ENCODE data around the gene WNT4.

Gene WNT4

DNA sequence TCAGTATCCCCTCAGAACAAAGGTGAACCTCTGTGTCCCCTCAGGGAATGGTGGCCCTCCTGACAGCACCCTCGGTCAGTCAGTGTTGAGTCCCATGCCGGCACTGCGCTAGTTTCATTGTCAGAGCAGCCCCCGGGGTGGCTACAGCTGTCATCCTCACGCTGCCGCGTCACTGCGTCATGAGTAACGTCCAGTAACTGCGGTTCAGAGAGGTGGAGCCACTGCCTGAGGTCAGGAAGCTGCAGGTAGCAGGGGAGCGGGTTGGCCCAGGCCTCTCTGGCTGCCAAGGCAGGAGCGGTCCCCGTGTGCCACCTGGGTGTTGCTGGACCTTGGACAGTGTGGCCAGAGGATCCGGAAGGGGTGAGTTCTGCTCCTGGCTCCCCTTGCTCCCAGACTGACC lies 20.2 kb upstream of the WNT4 start:
- DNase-seq, result no peak

DNA sequence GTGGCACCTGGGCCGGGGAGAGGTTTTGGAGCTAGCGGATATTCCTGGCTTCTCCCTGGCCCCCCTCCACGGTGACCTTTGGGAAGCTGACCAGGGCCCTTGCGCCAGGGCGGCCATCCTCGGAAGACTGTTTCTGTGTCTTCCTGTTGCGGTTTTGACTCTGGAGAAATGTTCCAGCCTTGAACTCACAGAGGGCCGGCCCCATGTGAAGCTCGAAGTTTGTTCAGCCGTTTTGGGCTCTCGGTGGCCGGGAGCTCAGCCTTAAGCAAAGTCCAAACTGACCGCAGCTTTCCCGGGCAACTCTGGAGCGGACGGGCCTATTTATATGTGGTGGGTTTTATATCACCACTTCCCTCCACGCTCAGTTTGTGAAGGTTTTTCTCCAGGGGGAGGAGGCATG lies 17.0 kb upstream of the WNT4 start:
- no peak for DNase-seq

DNA sequence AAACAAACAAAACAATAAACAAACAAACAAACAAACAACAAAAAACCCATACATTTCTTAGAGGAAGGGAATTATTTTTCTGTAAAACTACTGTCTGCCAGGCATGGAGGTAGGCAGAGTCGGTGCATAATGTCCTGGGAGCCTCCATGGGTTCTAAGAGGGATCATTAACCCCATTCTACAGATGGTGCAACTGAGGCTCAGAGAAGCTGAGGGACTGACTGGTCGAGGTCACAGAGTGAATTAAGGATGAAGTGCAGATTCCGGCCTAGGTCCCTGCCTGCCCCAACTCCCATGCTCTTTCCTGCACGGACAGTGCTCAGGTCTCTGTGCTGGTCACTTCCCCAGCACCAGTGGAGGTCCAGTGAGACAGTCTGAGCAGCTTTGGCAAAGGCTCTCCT lies 15.8 kb upstream of the WNT4 start:
- no peak for DNase-seq

DNA sequence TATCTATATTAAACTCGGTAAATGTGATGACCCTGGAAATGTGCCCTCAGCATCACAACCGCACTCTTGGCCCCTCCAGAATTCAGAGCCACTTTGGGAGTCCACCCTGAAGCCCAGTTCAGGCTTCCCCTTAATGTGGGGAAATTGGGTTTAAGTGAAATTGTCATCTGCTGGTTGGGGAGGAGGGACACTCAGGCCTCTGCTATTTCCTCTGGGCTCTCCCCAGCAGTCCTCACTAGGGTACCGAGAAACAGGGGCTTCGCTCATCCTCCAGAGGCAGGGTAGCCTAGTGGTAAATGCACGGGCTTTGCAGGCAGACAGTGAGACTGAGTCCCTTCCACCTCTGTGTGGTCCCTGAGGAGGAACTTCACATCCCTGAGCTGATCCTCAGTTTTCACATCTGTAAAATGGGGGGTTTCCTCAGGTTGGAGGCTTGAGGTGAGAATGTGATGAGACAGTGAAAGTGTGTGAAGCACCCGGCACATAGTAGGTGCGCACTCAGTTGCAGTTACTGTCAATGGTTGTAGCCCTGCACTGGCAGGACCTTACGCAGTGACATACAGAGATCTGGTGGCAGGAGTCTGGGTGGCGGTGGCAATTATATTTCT lies 14.6 kb upstream of the WNT4 start:
- no peak for DNase-seq

GRCh38 chr1:22155517-22155916 lies 12.6 kb upstream of the WNT4 start:
- DNase-seq, result no peak

- DNase-seq, result no peak
Observed at GRCh38 chr1:22154626-22155025, 11.7 kb upstream of the WNT4 start.

GRCh38 chr1:22153660-22154437 lies 11.0 kb upstream of the WNT4 start:
- DNase-seq, result no peak

DNA sequence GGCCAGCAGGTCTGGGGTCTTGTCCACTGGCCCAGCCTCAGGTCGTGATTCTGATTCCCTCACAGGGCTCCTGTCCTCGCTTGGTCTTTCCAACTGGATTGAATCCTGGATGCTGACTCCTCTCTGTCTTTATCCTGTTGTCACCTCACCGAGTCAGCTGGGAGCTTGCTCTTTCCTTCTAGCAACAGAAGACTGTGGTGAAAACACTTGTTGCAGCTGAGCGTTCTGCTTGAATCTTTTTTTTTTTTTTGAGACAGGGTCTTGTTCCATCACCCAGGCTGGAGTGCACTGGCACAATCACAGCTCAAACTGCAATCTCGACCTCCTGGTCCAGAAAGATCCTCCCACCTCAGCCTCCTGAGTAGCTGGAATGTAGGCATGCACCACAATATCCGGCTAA lies 8.0 kb upstream of the WNT4 start:
- no peak for DNase-seq

DNA sequence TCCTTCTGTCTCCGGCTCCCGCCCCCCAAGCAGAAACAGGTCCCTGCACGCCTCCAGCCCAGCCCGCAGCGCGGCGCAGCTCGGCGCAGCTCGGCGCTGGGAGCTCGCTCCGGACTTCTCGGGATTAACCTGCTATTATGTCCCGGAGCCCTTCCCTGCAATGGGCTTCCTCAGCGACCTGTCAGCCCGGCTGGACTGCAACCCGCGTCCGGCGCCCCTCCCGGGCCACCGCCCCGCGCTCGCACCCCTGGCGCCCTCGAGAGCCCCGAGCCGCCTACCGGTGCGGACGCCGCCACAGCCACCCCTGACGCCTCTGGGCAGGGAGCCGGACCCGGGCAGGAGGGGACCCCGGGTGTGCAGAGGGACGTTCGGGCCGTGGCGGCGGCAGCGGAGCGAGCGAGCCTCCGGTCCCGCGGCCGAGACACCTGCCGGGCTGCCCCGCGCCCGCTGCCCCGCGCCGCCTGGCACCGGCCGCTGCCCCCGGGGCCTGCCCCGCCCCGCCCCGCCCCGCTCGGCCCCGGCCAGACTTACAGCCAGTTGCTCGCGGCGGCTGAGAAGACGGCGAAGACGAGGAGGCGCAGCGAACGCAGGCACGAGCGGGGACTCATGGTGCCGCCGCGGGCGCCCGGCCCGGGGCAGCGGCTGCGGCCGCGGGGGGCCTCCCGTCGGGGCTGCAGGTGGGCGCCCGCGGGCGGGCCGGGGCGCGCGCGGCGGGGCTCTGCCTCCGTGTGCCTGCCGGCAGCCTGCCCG lies 407 bp downstream of the WNT4 start:
- DNase-seq, result no peak

DNA sequence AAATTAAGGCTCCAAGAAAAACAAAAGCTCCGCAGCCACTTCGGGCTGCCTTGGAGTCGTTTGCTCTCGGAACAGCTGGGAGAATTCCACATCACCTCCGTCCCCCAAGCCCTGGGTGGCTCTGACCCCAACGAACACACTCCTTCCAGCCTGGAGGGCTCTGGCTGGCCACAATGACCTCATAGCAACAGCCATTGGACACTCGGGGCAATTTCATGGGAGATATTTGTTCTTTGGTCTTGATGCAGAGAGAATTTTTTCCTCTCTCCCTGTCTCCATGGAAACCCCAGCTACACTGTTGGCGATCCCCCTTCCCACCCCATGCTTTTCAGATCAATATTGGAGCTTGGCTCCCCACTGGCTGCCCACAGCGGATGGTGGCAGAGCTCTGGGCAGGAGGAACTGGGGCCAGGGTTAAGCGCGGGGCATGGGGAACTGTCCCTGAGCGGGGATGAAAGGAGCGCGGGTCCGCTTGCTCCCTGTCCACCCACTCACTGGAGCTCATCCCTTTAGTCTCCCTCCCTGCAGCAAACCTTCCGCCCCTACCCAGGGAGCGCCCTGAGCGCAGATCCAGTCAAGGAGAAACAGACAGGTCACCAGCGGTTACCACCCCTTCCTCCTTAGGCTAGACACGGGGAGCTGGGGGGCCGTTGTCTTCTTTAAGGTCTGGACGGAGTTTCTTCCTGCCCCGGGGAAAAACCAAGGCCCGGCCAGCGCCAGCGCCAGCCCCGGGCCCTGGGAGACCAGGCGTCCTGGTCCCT lies 1.2 kb downstream of the WNT4 start:
- DNase-seq, result no peak

GRCh38 chr1:22140694-22141093 lies 2.2 kb downstream of the WNT4 start:
- no peak for DNase-seq

DNA sequence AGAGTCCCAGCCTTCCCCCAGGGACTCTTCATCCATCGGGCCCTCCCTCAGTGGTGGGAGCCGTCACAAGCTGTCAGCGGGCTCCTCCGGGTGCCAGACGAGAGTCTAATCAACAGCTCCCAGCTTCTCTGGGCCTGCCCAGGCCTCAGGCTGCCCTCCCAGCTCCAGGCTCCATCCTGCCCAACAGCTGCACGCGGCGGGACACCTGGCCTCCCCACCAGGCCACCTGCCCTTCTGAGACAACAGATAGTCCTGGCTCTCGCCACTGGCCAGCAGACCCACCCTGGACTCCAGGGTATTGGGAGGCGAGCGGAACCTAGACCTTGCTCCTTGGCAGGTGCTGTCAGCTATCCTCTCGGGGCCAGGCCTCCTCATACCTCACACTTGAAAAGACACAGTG lies 3.1 kb downstream of the WNT4 start:
- no peak for DNase-seq

GRCh38 chr1:22139066-22139594 lies 3.8 kb downstream of the WNT4 start:
- DNase-seq, result no peak

- no peak for DNase-seq
Observed at GRCh38 chr1:22137004-22137720, 5.7 kb downstream of the WNT4 start.

- no peak for DNase-seq
Observed at GRCh38 chr1:22133931-22134324, 9.0 kb downstream of the WNT4 start.

DNA sequence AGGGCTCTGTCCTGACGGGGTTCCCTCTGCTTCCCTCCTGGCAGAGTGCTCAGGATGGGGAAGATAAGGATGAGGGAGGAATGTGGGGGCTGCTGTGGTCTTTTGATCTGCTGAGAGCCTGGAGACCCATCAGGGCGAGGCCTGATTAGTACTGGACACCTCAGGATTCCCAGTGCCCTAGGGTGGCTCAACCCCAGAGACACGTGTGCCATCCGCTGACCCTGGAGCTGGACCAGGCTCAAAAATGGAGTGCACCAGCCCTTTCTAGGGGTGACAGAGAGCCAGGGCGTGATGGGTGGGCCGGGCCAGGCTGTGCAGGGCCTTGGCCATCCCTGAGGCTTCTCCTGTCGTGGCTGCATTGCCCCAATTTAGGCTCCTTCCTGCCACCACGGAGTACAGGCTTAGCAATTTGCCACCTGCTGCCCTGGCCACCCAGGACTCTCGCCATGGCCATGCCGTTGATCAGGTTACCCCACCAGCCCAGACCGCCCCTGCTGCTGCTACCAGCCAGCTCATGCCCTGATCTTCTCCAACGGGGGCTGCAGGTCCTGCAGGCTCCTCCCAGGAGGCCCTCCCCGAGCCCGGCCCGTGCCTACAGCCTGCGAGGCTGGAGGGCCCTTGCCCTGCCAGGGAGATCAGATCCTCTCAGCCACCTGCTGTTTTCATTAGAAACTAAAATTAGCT lies 9.5 kb downstream of the WNT4 start:
- no peak for DNase-seq

GRCh38 chr1:22132517-22133235 lies 10.2 kb downstream of the WNT4 start:
- no peak for DNase-seq

DNA sequence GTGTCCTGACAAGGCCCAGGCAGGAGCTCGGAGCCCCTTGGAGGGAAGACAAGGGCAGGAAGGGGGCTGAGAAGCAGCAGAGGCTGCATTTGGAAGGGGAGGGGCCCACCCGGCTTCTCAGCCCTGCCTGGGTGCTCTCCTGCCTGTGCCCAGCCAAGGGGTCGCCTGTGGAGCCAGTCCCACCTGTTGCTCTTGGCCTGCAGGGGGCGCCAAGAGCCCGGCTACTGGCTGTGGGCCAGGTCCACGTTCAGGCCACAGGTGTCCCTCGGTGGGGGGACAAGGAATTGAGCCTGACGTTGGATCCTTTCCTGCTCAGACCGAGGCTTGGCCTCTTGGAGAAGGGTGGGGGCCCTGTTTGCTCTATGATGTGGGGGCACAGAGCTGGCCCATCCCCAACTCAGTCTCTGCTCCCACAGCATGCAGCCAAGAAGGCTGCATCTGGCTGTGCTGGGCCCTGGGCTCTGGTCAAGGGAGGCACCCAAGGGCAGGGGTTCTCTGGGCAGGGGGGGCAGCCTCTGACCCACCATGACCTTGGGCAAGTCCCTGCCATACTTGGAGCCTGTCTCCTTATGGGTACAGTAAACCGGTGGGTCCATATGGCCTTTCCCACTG lies 10.9 kb downstream of the WNT4 start:
- DNase-seq, result peak; percentile 87

DNA sequence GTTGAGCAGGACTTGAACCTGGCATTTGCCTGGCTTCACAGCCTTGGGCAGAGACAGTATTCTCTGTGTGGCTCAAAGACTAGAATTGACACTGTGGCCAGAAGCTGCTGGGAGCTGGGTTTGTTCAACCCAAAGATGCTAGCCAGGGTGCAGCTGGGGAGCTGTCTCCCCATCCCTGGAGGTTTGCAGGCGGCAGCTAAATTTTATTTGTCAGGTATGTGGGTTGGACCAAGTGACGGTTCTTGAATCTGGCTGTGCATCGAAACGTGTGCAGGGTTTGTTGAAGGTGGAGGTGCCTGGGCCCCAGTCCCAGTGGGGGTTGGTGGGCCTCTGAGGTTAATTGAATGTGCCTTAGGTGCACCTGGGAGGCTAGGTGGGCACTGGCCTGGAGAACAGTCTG lies 11.8 kb downstream of the WNT4 start:
- DNase-seq, result no peak

DNA sequence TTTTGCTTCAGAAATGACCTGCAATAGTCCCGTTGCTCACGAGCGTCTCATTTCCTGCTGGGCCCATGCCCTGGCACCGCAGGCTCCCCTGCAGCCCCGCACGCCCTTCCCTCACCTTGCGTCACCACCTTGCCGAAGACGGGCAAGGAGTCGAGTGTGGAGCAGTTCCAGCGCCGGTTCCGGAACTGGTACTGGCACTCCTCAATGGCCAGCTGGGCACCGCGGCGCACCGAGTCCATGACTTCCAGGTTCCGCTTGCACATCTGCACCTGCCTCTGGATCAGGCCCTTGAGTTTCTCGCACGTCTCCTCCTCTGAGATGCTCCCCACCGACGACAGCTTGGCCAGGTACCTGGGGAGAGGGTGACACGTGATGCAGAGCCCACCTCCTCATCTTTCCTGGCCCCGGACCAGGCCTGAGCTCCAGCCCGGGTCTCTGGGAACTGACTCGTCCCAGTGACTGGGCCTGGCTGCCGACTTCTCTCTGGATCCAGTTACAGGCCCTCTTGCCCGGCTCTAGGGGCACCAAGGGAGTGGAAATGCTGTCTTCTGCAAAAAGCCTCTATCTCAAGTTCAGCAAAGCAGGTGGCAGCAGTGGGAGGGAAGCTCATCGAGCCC lies 13.3 kb downstream of the WNT4 start:
- no peak for DNase-seq
